Stromal cell of bone marrow (primary cell): Measurements from ENCODE around the gene SATB1.

ENCODE experiments used
- DNase-seq: peaks from one replicate; pipeline ENCODE4 v3.0.0-alpha.2; 2012; ENCODE audit warnings: low read depth

Gene SATB1

DNA sequence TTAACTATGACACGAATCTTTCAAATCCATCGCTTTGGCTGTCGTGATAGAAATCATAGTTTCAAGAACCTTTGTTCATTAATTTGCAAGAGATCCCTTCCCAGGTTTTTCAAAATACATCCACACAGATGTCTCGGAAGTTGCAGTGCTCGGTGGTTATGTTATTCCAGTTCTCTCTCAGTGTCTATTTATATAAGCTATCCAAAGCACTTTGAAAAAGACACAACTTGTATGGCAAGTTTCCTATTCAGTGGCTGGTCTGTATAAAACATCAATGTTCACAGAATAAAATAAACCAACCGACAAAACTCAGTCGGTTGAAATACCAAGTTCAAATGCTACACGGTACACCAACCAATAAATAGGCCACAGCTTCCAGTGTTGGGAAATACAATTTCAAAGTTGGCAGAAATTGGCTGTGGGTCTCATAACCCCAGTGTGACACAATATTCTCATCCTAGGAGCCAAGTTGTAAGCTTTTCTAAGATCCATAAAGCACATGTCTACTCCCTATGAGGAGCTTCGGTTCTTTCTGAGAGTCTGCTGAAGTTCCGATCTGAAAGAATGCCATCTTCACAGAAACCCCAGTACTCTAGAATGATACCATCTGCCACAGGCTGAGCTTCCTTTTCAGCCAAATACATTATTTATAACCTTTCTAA is 23.7 kb downstream of the SATB1 start:
- DNase-seq: no peak

DNA sequence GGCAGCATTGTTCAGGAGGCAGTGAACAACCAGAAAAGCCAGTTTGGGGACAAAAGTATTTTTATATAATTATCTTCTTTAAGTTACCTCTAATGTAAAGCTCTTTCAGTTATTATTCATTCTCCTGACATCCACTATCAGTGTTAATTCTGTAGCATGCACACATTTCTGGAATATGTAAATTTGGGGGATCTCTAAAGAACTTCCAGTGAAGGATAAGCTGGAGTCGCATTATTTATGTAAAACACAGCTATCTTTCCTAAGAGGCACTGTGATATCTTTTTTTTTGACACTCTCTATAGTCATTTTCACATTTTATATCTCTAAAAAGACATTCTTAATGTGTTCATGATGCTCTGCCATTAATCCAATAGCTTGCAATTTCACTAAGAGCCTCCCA is 26.7 kb downstream of the SATB1 start:
- DNase-seq: no peak

DNA sequence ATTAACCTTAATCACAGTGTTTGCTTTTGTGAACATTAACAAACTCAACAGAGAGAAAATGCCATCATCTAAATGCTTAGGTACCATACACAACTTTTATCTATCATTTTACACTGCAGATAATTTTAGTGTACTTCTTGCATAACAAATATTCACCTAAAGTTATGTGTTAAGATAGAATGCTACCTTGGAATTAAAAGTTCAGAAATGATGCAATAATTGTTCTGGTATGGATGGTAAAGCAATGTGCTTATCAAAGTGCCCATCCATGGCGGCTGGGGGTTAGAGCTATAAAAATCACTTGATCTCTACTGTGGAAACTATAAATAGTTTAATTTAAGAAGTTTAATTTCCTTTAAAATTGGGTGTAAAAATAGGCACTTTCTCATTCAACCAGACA is 28.7 kb downstream of the SATB1 start:
- no peak for DNase-seq

DNA sequence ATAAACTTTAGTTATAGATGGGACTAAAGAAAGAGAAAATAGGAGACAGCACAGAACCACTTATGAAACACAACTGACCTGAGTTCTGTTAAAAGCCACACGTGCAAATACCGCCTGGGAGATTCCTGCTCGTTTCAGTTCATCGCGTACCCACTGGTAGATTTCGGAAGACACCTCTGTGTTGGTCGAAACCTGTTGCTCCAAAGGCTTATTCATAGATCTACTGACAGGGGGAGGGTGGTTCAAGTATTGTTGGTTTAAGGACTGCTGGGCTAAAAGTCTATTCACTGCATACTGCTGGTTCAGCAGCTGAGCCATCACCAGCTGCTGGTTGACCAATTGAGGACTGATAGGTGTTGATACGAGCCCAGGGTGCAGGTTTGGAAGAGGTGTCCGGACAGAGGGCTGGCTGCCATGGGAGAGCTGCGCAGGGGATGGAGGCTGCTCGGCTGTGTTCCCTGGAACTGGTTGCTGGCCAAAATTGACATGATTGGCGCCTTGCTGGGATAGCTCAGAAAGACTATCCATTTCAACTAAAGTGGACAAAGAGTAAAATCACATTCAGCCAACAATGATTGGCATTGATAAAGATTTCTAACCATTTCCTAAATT is 30.6 kb downstream of the SATB1 start:
- DNase-seq: no peak

DNA sequence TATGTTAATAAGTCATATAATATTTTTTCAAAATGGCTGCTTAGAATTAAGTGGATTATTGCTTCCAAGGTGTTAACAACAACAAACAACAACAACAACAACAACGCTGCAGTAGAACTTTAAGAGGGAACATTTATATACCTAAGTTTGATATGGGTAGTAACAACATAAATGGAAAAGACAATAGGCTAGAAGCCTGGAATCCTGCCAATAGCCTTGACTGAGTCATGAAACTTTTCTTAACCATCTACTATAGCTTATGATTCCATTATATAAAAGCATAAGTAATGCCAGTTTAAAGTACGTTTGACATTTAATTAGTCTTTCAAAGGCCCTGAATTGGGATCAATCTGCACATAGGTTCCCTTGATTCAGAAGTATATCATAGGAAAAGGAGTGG is 31.2 kb downstream of the SATB1 start:
- peak; percentile 1 for DNase-seq

DNA sequence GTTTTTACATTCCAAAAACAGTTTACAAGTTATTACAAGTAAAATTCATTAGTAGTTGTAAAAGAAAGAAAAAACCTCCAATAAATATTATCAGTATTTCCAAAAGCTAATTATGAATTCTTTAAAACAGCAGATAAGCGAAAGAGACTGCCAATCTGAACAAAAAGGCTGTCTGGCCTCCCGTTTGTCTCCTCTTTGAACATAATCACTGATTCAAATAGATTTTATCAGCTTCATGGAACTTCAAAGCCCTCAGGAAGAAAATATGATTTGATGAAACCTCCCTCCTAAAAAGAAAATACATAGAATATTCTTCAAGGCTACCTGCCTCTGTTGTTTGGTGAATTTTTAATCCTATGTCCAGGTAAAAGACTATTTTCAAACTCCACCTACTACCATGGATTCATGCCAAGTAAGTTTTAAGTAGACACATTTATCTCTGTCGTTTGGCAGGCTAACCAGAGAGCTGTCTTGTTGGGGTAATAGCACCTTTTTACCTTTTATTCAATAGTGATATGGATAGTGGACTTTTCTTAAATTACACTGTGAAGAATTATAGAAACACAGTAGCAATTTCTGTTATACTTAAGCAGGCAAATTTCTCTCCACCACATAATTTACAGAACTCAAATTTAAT is 35.0 kb downstream of the SATB1 start:
- no peak for DNase-seq

DNA sequence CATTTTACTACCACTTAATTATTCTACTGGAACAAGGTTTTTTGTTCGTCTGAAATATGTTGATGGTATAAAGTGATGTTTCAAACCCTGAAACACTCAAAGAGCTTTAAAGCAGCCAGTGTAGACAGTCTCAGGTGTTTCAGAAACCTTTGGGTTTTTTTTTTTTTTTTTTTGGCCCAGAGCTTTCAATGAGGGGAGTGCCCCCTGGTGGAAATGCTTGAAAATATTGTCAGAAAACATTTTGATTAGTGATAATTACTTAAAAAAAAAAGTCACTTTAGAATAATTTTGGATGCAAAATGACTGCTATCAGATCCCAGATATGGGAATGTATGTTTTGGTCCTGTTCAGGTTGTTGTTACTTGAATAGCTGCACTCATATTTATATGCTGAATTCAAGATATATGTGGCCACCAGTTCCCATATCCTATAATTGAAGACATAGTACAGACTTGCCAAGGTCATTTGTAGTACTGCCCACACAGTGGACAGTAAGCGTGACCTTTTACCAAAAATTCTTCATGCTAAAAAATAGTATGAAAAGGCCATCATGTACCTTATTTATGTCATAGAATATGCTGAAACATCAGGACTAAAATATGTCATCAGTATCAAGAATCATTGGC is 35.9 kb downstream of the SATB1 start:
- DNase-seq: peak; percentile 2

DNA sequence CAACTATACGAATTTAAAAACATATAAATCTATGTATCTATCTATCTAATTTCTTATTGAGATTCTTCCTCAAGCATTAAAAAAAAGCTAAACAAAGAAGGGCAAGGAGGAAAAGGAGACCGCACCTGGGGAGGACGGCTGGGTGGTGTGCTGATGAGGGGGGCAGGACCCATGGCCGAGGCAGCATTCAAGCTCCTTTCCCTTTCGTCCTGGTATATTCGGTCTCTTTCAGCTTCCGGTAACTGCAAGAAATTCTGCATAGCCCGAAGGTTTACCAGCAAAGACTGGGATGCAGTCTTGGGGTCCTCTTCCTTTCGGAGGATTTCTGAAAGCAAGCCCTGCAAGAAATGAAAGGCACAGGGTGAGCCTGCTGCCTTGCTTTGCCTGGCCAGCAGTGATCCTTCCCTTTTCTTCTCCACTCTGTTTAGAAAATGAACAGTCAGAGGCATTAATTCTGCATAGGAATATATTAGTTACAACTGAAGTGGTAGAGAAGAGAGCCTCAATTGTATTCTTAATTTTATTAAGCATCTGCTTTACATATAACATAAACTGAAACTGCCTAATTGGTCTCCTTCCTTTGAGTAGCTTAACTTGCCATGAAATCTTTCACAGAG is 38.8 kb downstream of the SATB1 start:
- DNase-seq: no peak

DNA sequence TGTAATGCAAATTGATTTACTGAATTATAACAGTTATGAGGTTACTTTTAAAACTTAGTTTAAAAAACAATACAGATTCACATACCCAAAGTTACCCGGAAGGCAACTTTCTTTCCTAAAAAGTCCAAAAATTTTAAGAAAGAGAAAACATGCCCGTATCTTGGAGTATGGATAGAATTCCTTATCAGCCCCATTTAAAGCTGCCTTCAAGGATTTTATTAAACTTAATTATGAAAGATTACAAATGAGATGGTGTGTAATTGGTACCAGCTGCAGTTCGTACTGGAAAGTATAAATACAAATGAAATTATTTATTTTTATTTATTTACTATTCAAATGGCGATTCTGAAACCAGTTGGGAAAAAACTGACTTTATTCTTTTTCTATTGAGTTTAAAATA is 39.4 kb downstream of the SATB1 start:
- no peak for DNase-seq

DNA sequence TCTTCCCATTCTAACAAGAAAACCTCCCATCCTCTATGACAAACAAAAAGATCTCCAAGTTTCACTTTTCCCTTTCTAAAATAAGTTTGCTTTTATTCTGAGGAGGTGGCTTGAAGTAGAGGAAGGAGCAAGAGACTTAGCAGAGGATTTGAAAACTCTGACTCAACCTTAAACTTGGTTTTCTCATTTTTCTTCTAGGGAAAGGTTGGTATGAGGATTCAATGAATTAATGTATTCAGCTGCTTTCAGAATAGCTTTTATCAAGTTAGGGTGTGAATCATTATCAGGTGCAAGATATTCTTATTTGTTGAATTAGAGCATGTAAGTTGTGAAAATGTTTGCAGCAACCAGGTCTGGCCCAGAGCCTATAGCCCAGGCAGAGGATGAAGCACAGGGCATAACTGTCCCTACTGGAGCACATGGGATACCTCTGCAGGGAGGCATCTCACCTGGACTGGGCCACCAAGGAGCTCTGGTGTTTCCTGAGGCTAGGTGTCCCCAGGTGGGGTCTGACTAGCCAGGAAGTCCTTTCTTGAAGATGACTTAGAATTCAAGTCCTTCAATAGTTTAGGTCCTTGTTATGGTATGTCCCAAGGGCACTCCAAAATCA is 42.3 kb downstream of the SATB1 start:
- DNase-seq: no peak

DNA sequence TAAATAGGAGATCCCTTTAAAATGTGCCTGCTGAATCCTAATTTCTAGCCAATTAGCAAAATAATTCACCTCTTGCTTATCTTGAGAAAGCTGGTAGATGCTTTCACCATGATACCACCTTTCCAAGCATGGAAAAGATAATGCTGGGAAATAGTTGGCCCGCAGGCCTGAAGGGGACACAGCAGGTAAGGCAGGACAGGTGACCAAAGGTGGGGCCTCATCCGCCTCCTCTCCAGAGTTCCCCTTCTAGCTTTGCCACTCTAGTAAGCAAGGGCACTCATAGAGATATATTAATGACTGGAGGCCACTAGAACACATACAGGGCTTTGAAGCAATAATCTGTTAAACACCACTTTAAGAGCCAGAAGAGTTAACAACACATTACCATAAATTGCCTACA is 45.5 kb downstream of the SATB1 start:
- no peak for DNase-seq

DNA sequence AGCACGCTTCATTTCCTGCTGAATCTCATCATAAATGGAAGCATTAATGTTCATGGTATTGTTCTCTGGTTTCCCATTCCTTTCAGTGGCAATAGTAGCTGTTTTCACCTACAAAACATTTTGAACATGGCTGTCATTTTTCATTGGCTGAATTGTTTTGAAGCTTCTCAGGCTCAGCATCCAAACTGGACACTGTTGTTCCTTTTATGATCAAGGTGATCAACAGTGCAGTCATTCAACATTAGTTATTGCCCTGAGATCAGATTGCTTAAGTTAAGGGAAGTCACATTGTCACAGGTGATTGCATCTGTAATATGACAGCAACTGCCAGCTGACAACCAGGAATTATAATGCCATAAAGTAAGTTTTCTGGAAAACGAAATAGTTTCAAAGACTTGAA is 46.9 kb downstream of the SATB1 start:
- no peak for DNase-seq

DNA sequence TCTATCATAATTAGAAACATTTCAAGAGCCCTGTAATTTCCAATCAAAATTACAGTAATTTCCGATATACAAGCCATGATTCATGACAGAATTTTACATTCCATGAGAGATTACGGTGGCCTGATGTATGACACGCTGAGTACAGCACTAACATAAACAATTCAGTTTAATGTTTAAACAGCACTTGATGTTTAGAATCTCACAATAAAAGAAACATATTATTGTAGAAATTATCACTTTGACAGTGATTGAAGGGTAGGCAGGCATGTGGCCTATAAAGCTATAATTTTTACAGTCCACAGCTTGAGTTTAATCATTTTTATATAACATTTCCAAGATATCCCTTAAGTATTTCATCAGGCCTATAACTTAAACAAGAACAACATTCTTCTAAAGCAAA is 48.5 kb downstream of the SATB1 start:
- no peak for DNase-seq

DNA sequence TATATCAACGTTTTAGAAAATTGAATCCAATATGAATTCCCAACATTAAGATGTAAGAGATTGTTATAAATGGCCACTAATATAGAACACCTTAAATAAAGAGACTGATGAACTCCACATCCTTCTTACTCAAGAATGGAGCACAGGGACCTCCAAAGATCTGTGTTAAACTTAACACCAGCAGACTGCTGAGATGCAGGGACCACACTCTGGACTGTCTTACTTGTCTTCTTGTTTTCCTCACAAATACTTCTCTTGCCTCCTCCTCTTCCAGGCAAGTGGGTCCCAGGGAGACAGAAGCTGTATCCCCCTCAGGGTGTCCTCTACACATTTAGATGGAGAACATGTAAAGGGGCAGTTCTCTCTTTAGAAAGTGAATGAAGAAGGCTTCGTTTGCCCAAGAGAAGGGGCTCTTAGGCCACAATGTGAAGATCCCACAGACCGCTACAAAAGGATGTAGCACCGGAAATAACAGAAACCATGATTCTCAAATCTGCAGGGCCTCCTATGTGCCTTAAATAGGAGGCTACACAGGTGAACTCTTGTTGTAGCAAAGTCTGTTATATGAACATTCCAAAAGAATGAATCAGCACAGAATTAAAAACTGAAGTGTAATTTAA is 52.2 kb downstream of the SATB1 start:
- no peak for DNase-seq

DNA sequence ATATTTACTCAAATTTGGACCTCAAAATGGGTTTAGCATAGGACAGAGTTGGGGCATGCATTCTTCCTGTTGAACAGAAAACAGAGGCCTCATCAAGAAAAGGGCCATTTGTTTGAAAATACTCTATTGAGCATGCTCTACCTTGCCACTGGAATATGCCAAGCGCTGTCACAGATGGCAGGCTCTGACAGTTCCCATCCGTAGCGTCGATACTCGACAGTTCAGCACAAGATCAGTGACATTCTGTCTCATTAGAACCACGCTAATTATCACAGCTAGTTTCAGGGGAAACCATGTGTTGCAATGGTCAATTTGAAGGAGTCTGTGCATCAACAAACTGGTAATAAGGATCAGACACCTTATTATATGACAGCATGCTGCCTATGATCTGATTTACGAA is 54.5 kb downstream of the SATB1 start:
- no peak for DNase-seq

DNA sequence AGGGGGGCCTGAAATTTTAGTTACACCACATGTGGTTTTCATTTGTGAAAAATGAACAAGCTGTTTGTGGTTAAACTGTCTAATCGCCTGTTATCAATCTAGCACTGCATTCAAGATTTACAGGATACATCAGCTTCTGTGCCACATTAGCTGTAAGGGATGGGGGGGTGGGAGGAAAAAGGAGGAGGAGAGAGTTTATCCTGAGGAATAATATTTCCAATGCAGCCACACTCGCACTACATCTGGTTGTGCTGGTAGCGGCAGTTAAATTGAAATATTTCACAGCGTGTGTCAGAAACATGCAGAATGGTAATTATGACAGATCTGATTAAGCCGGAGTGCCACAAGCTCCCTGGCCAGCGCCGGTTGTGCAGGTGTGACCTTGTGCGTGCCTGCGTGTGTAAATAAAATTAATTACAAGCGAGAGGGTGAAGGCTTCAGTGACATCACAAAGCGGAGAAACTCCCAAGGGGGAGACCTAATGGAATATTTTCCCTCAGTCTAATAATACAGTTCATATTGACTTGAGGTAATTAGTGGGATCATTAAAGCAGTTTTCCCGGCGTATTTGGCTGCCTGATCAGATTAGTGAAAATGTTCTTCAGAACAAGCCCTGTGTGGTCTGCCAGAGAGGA is 55.5 kb downstream of the SATB1 start:
- DNase-seq: no peak

DNA sequence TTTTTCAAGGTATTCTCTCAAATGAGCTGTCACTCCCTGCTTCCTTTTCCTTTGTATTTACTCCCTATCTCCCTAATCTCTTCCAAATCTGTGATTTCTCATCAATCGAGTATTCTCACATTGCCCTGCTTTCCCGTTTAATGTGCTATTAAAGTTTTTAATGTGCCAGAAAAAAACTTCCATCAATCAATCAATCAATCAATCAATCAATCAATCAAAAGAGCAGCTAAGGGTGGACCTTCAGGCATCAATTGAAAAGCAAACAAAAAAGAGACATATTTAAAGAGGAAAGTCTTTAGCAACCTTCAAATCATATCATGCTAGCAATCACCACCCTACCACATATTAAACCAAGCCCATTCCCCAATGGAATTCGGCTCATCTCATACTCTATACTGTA is 58.9 kb downstream of the SATB1 start:
- no peak for DNase-seq

DNA sequence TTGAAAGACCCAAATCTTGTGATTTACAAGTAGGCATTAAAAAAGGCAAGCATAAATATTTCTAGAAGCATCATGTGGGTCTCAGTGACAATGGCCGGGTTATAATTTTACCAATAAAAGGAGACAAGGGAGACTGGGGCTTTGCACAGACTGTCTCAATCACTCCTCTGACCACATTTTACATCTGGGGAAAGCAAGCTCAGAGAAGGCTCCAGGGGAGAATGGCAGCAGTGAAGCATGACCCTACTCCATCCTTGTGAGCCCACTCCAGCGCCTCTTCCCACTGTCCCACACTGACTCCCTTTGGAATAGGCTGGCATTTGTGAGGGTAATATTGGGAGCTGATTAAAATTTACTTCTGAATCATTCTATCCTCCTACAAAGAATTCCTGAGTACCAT is 61.8 kb downstream of the SATB1 start:
- DNase-seq: no peak

DNA sequence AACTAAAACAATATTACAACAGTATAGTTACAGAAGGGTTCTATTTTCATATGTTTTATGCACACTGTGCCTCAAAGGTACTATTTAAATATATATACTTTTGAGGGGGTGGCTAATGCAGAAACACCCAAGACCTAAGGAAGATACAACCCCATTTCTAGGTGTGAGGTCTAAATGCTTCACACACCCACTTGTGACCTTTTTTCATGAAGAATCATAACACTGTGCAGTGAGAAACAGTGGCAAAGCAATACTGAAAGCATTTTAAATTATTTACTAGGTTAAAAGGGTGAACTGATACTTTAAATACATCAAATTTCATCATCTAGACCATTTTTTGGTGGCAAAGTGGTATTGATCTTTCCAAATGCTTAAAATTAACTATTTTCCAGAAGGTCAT is 67.4 kb downstream of the SATB1 start:
- no peak for DNase-seq

DNA sequence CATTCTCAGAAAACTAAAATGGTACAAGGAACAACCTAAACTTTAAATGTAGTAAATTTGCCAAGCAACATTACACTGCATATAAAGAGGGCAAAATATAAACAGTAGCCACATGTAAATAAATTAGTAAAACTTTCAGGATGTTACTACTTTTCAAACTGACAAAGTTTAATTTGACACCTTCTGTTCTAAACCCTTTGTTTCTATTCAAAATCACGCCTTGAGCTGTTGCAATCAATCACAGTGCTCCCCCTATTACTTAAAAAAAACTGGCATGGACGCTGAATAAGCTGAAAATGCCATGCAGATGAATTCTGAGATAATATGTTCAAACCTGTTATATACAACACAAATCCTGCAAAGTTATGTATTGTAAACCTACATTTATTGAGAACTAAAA is 69.3 kb downstream of the SATB1 start:
- DNase-seq: no peak

DNA sequence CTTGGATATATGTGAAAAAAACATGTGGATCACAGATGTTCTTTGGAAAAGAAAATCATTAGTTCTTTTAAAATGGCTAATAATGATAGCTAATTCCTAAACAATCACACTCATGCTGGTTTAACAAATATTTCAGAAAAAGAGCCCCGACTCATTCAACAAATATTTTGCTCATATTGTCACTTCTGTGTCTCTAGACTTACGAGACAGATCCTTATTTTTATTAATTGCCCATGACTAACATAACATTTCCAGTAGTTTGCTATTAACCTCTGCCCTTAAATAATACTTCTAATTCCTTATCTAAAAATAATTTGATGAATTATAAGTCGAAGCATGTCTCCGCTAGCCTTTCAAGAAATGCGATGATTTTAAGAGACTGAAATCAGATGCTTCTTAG is 70.4 kb downstream of the SATB1 start:
- no peak for DNase-seq
